ENCODE results near the gene DCTPP1.
A peak's percentile ranks its signal among the peaks of the same experiment; 100 is the strongest.

- TF ChIP-seq ESRRG (CRISPR knock-in tag; IDR thresholded peaks at IDR 0.05) (no peak), ZFP30 (CRISPR knock-in tag; IDR thresholded peaks at IDR 0.05) (no peak), TSHZ2 (CRISPR knock-in tag; IDR thresholded peaks at IDR 0.05) (no peak), CREB5 (CRISPR knock-in tag; IDR thresholded peaks at IDR 0.05; ENCODE audit: low read depth) (no peak), POU6F1 (CRISPR knock-in tag; IDR thresholded peaks at IDR 0.05; ENCODE audit: borderline replicate concordance, low read depth) (0 out of 2 replicates have a peak, but pooled peaks have one; percentile 31), ZC3H10 (CRISPR knock-in tag; IDR thresholded peaks at IDR 0.05) (no peak), SNAI2 (CRISPR knock-in tag; IDR thresholded peaks at IDR 0.05) (no peak; the same call in 1 of the 2 replicates)
Measured at GRCh38 chr16:30429678-30430427, at the start of gene DCTPP1.
